ENCODE measurements around the gene SYNJ1. TPM values are rescaled to one million over a fixed set of nuclear protein-coding genes. Genes with fewer than 3 reads are reported as not detected.

SYNJ1 gene
- total RNA-seq, 1 experiment from 2014 or later: 0.46 TPM

- DNase-seq (ENCODE audit: low spot score): no peak
These were observed 146.1 kb downstream of the SYNJ1 start for GRCh38 chr21:32581732-32582131.

DNA sequence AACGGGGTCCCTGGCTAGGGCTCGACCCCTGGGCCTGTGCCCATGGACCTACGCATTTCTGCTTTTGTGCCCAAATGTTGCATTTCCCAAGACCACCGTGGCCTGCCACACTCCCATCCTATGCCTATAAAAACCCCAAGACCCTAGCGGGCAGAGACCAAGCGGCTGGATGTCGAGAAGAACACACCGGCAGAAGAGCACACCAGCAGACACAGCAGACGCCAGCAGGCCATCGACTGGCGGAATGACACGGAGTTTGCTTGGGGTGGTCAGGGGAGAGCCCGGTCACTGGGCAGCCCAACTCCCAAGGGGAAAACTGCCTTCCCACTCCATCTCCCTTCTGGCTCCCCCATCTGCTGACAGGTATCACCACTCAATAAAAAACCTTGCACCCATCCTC is 146.9 kb downstream of the SYNJ1 start:
- DNase-seq (ENCODE audit: low spot score): no peak

Other genes with a start within 250 kb of the SYNJ1 start
- gene TCP10L, start 142.5 kb downstream of the SYNJ1 start, total RNA-seq (2014; rRNA removed; shearing (Covaris generic)): not detected in 2 replicates
- 79.2 and 82.4 TPM in 2 replicates for gene CFAP298, start 115.6 kb downstream of the SYNJ1 start, total RNA-seq (2014; rRNA removed; shearing (Covaris generic))
- 16.5 and 16.7 TPM in 2 replicates for gene PAXBP1, start 43.7 kb upstream of the SYNJ1 start, total RNA-seq (2014; rRNA removed; shearing (Covaris generic))

Data from HT-29 (cell line).